Neural crest cell (in vitro differentiated cells): ENCODE data around the gene CHID1. TPM values are rescaled to one million over a fixed set of nuclear protein-coding genes. Genes with fewer than 3 reads are reported as not detected.

Experiments
- DNase-seq: peaks from one replicate; pipeline ENCODE4 v3.0.0; 2021; ENCODE audit warnings: low read depth, mixed read lengths, low spot score
- H3K27ac Mint-ChIP-seq: one replicate; pipeline ENCODE4 v1.8.0; 2021; ENCODE audit warnings: mild to moderate bottlenecking, mixed read lengths; ENCODE audit not compliant: unreplicated experiment
- H3K27me3 Mint-ChIP-seq: 2 replicates; pipeline ENCODE4 v1.8.0; 2021; ENCODE audit warnings: low read depth, mild to moderate bottlenecking, mixed read lengths
- H3K36me3 Mint-ChIP-seq: 2 replicates; pipeline ENCODE4 v1.8.0; 2021; ENCODE audit warnings: low read depth, mild to moderate bottlenecking, mixed read lengths
- H3K4me1 Mint-ChIP-seq: 2 replicates; pipeline ENCODE4 v1.8.0; 2021; ENCODE audit warnings: mixed read lengths
- H3K4me3 Mint-ChIP-seq: one replicate; pipeline ENCODE4 v1.8.0; 2021; ENCODE audit warnings: mild to moderate bottlenecking, mixed read lengths
- H3K9me3 Mint-ChIP-seq: 2 replicates; pipeline ENCODE4 v1.8.0; 2021; ENCODE audit warnings: mixed read lengths
- CTCF ChIP-seq: fragments of 200-600 bp; sonication (generic); conservative IDR thresholded peaks from 2 replicates; pipeline ENCODE4 v1.5.0; 2021; ENCODE audit warnings: antibody characterized with exemption, mild to moderate bottlenecking
- total RNA-seq: library from RNA; stranded (reverse); gene quantifications from 2 replicates; pipeline ENCODE4 v1.2.1, GENCODE V29; 2021

Gene CHID1
- total RNA-seq, 1 donor from 2014 or later, result 82.4 TPM

GRCh38 chr11:818396-819128, 92.0 kb downstream of the CHID1 start, which contains the start of gene PNPLA2:
Gene PNPLA2 (plus strand): TSS chr11:818914. CDS start chr11:819719, 805 bp downstream.
- Mint-ChIP-seq H3K4me1 (no peaks in the 10 kb centered on the region), H3K27ac (no peak within 1 kb of the TSS), H3K27me3 (no peaks in the 10 kb centered on the region), H3K36me3 (peaks cover 2% of the 10 kb centered on the region), H3K4me3 (peak within 1 kb of the TSS; percentile 91), H3K9me3 (no peaks in the 10 kb centered on the region)
- no peak for DNase-seq
- no peak for TF ChIP-seq CTCF

Other genes with a start within 250 kb of the CHID1 start
- gene DEAF1, start 215.6 kb downstream of the CHID1 start, total RNA-seq, result 60.9 and 67.0 TPM in 2 replicates
- 19.9 and 26.8 TPM in 2 replicates for gene TMEM80, start 215.0 kb downstream of the CHID1 start, total RNA-seq
- gene EPS8L2, start 204.6 kb downstream of the CHID1 start, total RNA-seq, result 2.6 and 3.9 TPM in 2 replicates
- gene TALDO1, start 163.3 kb downstream of the CHID1 start, total RNA-seq, result 154 and 163 TPM in 2 replicates
- gene GATD1, start 133.3 kb downstream of the CHID1 start, total RNA-seq, result 93.6 and 94.9 TPM in 2 replicates
- 1.0 and 1.2 TPM in 2 replicates for gene CEND1, start 120.7 kb downstream of the CHID1 start, total RNA-seq
- gene SLC25A22, start 112.5 kb downstream of the CHID1 start, total RNA-seq, result 53.4 and 54.6 TPM in 2 replicates
- 30.7 and 37.9 TPM in 2 replicates for gene PIDD1, start 105.6 kb downstream of the CHID1 start, total RNA-seq
- 1,810 and 1,830 TPM in 2 replicates for gene RPLP2, start 100.8 kb downstream of the CHID1 start, total RNA-seq
- 27.0 and 34.5 TPM in 2 replicates for gene PNPLA2, start 91.9 kb downstream of the CHID1 start, total RNA-seq
- gene CRACR2B, start 82.9 kb downstream of the CHID1 start, total RNA-seq, result 1.6 and 2.7 TPM in 2 replicates
- 101 and 108 TPM in 2 replicates for gene CD151, start 77.9 kb downstream of the CHID1 start, total RNA-seq
- gene POLR2L, start 68.3 kb downstream of the CHID1 start, total RNA-seq, result 128 and 134 TPM in 2 replicates
- 40.0 and 40.2 TPM in 2 replicates for gene TSPAN4, start 68.0 kb downstream of the CHID1 start, total RNA-seq
- gene AP2A2, start 15.1 kb upstream of the CHID1 start, total RNA-seq, result 75.5 and 78.1 TPM in 2 replicates
- gene MUC6, start 125.9 kb upstream of the CHID1 start, total RNA-seq, result not detected in 2 replicates
- not detected in 2 replicates for gene MUC2, start 164.1 kb upstream of the CHID1 start, total RNA-seq
- not detected in 2 replicates for gene MUC5AC, start 247.1 kb upstream of the CHID1 start, total RNA-seq